ENCODE results near the gene ITPR1. TPM values are rescaled to one million over a fixed set of nuclear protein-coding genes. Genes with fewer than 3 reads are reported as not detected.

Gene ITPR1
- total and polyA plus RNA-seq, 12 donors = 9.7 to 40.3 (median 18.8) TPM

GRCh38 chr3:4849739-4850138, 356.6 kb downstream of the ITPR1 start:
- no peak for ATAC-seq
- Histone ChIP-seq H3K36me3 (peaks cover 0 to 11% (median 0%) of the 10 kb centered on the region in 9 donors), H3K27me3 (no peaks in the 10 kb centered on the region), H3K9me3 (no peaks in the 10 kb centered on the region), H3K27ac (peak overlapping the region in 1 of 10 donors; percentile 62), H3K4me3 (no peak overlapping the region), H3K4me1 (peaks cover 0 to 55% (median 6%) of the 10 kb centered on the region in 9 donors)
- intact Hi-C loops (cut with DNase I) = loop anchor here in 1 of 10 donors (10.0 kb wide), 1 partner anchor 105 kb away; no protein-coding TSS in a partner anchor
- DNase-seq = no peak
- TF ChIP-seq CTCF (IDR thresholded peaks at IDR 0.05) = no peak

GRCh38 chr3:4850211-4850927, 357.2 kb downstream of the ITPR1 start:
- WGBS, 2 donors = 85 to 88% methylated on average over 5 of the region's 5 CpGs
- DNase-seq (no peak), ATAC-seq (no peak)
- Histone ChIP-seq H3K4me3 (no peak overlapping the region), H3K27me3 (no peaks in the 10 kb centered on the region), H3K9me3 (no peaks in the 10 kb centered on the region), H3K27ac (peak overlapping the region in 1 of 10 donors; percentile 62), H3K36me3 (peaks cover 0 to 11% (median 0%) of the 10 kb centered on the region in 9 donors), H3K4me1 (peaks cover 0 to 54% (median 6%) of the 10 kb centered on the region in 9 donors)
- TF ChIP-seq CTCF (IDR thresholded peaks at IDR 0.05) = no peak
- intact Hi-C loops (cut with DNase I) = loop anchor here in 1 of 10 donors (10.0 kb wide), 1 partner anchor 106 kb away; no protein-coding TSS in a partner anchor

GRCh38 chr3:4850928-4851265, 357.7 kb downstream of the ITPR1 start:
- Histone ChIP-seq H3K4me3 (no peak overlapping the region), H3K36me3 (peaks cover 0 to 9% (median 0%) of the 10 kb centered on the region in 9 donors), H3K27me3 (no peaks in the 10 kb centered on the region), H3K27ac (peak overlapping the region in 1 of 10 donors; percentile 62), H3K9me3 (no peaks in the 10 kb centered on the region), H3K4me1 (peaks cover 0 to 54% (median 7%) of the 10 kb centered on the region in 9 donors)
- intact Hi-C loops (cut with DNase I) = loop anchor here in 1 of 10 donors (10.0 kb wide), 1 partner anchor 106 kb away; no protein-coding TSS in a partner anchor
- WGBS, 2 donors = 95 to 99% methylated on average over 3 of the region's 3 CpGs
- no peak for DNase-seq
- no peak for TF ChIP-seq CTCF (IDR thresholded peaks at IDR 0.05)
- peak in 1 of 8 donors; percentile 19 for ATAC-seq

GRCh38 chr3:4852780-4853748, 359.9 kb downstream of the ITPR1 start:
- Histone ChIP-seq H3K36me3 (no peaks in the 10 kb centered on the region), H3K4me1 (peaks cover 0 to 55% (median 7%) of the 10 kb centered on the region in 9 donors), H3K27me3 (no peaks in the 10 kb centered on the region), H3K27ac (peak overlapping the region in 2 of 10 donors; percentile 6 to 39), H3K9me3 (no peaks in the 10 kb centered on the region), H3K4me3 (no peak overlapping the region)
- ATAC-seq (no peak), DNase-seq (no peak)
- no peak for TF ChIP-seq CTCF (IDR thresholded peaks at IDR 0.05)
- WGBS, 2 donors = 72 to 84% methylated on average over 5 of the region's 5 CpGs
- intact Hi-C loops (cut with DNase I) = loop anchor here in 1 of 10 donors (10.0 kb wide), 1 partner anchor 108 kb away; no protein-coding TSS in a partner anchor

Measured in heart right ventricle (tissue), 16 donors.